Thoracic aorta (tissue), 2 donors: ENCODE data around the gene CDHR3. TPM values are rescaled to one million over a fixed set of nuclear protein-coding genes. Genes with fewer than 3 reads are reported as not detected.
"Not testable (repeated sequence)": the region's sequence is repeated elsewhere in the genome, so short reads cannot be mapped to it uniquely, and the experiment has no call there.

ENCODE experiments used
- ATAC-seq: fragments of 150-250 bp; one replicate; pipeline ENCODE4 v1.8.0; 2017; ENCODE audit warnings: low read depth; ENCODE audit not compliant: insufficient number of reproducible peaks, low FRiP score
- DNase-seq: peaks from one replicate; pipeline ENCODE4 v3.0.0-alpha.2; 2020; ENCODE audit warnings: low spot score
- H3K27ac ChIP-seq, 2 donors: fragments of 200-600 bp; sonication (generic); 1 replicate in 1 of 2; 2 replicates in 1 of 2; pipeline ENCODE4 v1.5.1; 2016; ENCODE audit warnings: mild to moderate bottlenecking in 2 of 2, moderate library complexity in 2 of 2
- H3K27me3 ChIP-seq: fragments of 200-600 bp; sonication (generic); replicated peaks from 2 replicates; pipeline ENCODE4 v1.6.0; 2016; ENCODE audit warnings: mild to moderate bottlenecking; ENCODE audit not compliant: insufficient read depth
- H3K36me3 ChIP-seq: fragments of 200-600 bp; sonication (generic); one replicate; pipeline ENCODE4 v1.5.1; 2016
- H3K4me1 ChIP-seq, 2 donors: fragments of 200-600 bp; sonication (generic); 1 replicate in 1 of 2; 2 replicates in 1 of 2; pipeline versions ENCODE4 v1.5.1 to v1.6.0; 2016; ENCODE audit warnings: low read depth in 2 of 2, mild to moderate bottlenecking in 1 of 2; ENCODE audit not compliant: control insufficient read depth in 1 of 2
- H3K4me3 ChIP-seq: fragments of 200-600 bp; sonication (generic); 2 replicates; pipeline ENCODE4 v1.5.1; 2016; ENCODE audit warnings: mild to moderate bottlenecking
- H3K9me3 ChIP-seq: fragments of 200-600 bp; sonication (generic); 2 replicates; pipeline ENCODE4 v1.5.1; 2016
- CTCF ChIP-seq: fragments of 200-600 bp; sonication (generic); IDR thresholded peaks from one replicate; pipeline ENCODE4 v1.5.1; 2019; ENCODE audit warnings: antibody characterized with exemption
- total RNA-seq, 2 donors: library from RNA; depleted of rRNA; stranded (reverse); fragments of >200 nt; gene quantifications; one replicate each; pipeline versions ENCODE4 v1.1.0 to v1.2.3, GENCODE V29; 2016

Gene CDHR3
- total RNA-seq, 2 donors from 2014 or later: 1.5 to 8.7 TPM

GRCh38 chr7:106001196-106001595, 38.1 kb downstream of the CDHR3 start:
- DNase-seq (no peak), ATAC-seq (no peak)
- Histone ChIP-seq H3K27me3 (no peaks in the 10 kb centered on the region), H3K27ac (no peak overlapping the region), H3K4me1 (no peaks in the 10 kb centered on the region), H3K4me3 (no peak overlapping the region), H3K9me3 (no peaks in the 10 kb centered on the region), H3K36me3 (no peaks in the 10 kb centered on the region)
- TF ChIP-seq CTCF: no peak

- H3K36me3 ChIP-seq: no peaks in the 10 kb centered on the region
- no peak for TF ChIP-seq CTCF
- no peak overlapping the region for H3K27ac ChIP-seq
- no peaks in the 10 kb centered on the region for H3K27me3 ChIP-seq
- ATAC-seq (no peak), DNase-seq (no peak)
- no peaks in the 10 kb centered on the region for H3K9me3 ChIP-seq
- H3K4me3 ChIP-seq: no peak overlapping the region
- H3K4me1 ChIP-seq: no peaks in the 10 kb centered on the region
Measured at GRCh38 chr7:106001886-106002285, 38.8 kb downstream of the CDHR3 start.

GRCh38 chr7:106003525-106004064, 40.5 kb downstream of the CDHR3 start:
- H3K9me3 ChIP-seq: no peaks in the 10 kb centered on the region
- H3K4me3 ChIP-seq: no peak overlapping the region
- ATAC-seq (no peak), DNase-seq (no peak)
- no peaks in the 10 kb centered on the region for H3K36me3 ChIP-seq
- H3K27ac ChIP-seq: no peak overlapping the region
- TF ChIP-seq CTCF: no peak
- no peaks in the 10 kb centered on the region for H3K27me3 ChIP-seq
- no peaks in the 10 kb centered on the region for H3K4me1 ChIP-seq

- DNase-seq (no peak), ATAC-seq (no peak)
- Histone ChIP-seq H3K4me1 (peaks cover 0 to 3% of the 10 kb centered on the region in 2 donors), H3K27ac (no peak overlapping the region), H3K27me3 (no peaks in the 10 kb centered on the region), H3K9me3 (no peaks in the 10 kb centered on the region), H3K4me3 (no peak overlapping the region), H3K36me3 (no peaks in the 10 kb centered on the region)
- TF ChIP-seq CTCF: no peak
Measured at GRCh38 chr7:106006906-106007305, 43.8 kb downstream of the CDHR3 start.

- H3K36me3 ChIP-seq, H3K27ac ChIP-seq, H3K27me3 ChIP-seq, H3K4me1 ChIP-seq, H3K9me3 ChIP-seq, ATAC-seq, DNase-seq, H3K4me3 ChIP-seq: not testable (repeated sequence)
Measured at GRCh38 chr7:106007796-106008195, 44.7 kb downstream of the CDHR3 start.
